ENCODE measurements around the gene CNTFR.
"Not testable (repeated sequence)": the region's sequence is repeated elsewhere in the genome, so short reads cannot be mapped to it uniquely, and the experiment has no call there.

The CNTFR gene

DNA sequence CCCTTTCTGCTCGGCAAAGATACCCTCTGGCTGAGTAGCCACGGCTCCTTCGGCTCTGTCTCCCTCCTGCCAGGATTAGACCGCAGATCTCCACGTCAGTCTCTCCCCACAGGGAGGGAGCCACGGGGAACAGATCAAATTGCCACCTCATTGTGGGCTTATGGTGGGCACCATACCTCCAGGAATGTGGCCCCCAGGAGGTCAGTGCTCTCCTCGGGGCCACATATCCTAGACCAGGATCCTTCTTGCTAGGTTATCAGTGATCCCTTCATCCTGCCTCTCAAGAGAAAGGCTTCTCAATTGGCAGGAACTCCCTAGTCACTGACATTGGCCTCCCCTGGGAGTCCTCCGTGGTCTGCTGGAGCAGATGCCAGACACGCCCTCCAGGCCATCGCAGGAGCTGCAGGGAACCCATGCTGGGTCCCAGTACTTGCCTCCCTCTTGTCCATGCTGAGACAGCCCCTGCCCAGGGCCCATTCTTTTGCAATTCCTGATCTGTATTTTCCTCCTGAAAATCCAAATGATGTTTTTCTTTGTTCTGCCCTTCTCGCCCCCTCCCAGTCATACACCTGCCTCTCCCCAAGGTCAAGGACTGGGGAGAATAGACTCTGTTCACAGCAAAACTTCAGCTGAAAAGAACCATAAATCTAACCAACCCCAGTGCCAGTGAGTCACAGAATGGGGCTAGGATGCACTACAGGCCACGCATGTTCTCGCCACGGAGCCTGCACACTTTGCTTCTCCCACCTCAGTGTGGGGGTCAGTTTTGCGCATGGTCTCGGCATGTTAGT is 35.1 kb downstream of the CNTFR start:
- no peak for DNase-seq

DNA sequence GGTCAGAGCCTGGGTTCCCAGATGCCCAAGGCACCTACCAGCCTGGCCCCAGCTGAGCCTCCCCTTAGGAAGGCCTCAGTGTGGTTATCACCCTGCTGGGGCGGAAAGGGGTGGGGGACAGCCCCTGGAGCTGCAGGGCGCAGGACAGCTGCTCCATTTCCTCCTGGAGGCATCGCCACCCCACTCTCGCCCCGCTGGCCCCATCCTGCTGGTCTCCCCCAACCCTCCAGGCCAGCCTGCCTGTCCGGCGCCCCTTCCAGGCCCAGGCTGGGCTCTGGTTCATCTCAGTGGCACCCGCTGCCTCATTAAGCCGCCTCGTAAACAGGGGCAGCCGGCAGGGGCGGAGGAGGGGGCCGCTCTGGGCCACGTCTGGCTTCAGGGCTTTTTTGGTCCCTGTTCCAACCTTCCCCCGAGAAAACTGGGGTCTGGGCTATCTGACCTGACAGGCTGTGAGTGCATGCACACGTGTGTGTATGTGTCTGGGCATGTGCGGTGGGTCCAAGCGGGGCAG is 36.0 kb downstream of the CNTFR start:
- no peak for DNase-seq

DNA sequence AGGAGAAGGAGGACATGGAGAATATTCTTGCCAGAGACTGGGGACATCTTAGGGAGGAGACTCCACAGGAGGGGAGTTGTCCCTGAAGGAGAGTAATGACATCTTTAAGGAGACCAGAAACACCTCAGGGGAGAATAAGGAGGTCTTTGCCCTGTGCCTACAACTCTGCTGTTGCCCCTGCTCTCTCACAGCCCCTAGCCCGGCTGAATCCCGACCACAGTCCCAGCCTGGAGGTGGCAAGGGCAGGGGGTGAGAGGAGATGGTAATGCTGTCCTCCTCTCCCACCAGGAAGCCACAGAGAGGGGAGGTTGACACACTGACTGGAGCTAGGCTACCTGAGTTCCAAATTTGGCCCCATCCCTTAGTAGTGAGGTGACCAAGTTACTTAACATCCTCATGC is 36.5 kb downstream of the CNTFR start:
- DNase-seq = no peak

DNA sequence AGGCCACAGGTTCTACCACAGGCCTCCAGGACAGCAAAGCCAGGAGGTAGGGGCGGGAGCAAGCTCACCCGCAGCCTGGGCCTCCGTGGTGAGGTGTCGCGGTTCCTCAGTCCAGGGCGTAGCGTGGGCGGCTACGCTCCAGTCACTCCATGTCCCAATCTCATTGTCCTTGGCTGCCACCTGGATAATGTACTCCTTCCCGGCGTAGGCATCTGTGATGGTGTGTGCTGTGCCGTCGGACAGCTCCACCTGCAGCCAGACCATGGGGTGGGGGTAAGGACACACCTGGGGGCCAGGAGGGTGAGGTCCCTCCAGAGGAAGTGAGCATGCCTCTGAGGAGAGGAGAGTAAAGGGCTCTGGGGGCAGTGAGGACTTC is 36.9 kb downstream of the CNTFR start:
- no peak for DNase-seq

DNA sequence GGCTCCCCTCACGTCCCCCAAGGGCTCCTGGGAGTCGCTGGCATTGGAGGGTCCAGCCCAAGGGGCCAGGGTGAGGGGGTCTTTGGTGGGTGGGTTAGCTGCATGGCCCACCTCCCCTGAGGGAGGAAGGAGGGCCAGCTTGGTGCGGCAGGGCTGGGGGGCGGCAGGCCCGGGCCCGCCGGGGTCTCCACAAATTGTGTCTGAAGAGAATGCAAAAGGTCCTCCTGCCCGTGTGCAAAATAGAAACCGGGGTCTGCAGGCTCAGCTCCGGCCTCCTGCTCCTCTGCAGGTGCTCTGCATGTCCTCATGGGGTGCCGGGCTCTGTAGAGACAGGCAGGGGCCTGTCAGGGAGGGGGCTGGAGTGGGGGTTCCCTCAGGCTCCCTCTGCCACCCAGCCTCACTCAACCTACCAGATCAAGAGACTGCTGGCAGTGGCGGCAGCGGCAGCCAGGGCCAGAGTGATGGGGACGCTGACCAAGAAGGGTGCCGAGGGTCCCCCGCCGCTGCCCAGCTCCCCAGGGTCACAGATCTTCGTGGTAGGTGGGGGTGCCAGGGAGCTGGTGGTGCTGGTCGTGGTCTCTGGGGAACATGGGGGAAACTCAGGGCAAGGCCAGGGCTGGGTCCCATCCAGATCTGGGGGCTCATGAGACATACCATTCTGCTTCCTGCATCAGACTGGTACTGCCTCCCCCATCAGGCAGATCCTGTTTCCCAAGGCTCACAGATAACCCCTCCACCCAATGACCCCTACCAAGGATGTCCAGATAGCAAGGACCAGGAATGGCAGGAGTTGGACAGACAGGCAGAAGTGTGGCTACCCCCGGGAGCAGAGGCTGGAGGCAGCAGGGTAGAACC is 37.5 kb downstream of the CNTFR start:
- DNase-seq = no peak

DNA sequence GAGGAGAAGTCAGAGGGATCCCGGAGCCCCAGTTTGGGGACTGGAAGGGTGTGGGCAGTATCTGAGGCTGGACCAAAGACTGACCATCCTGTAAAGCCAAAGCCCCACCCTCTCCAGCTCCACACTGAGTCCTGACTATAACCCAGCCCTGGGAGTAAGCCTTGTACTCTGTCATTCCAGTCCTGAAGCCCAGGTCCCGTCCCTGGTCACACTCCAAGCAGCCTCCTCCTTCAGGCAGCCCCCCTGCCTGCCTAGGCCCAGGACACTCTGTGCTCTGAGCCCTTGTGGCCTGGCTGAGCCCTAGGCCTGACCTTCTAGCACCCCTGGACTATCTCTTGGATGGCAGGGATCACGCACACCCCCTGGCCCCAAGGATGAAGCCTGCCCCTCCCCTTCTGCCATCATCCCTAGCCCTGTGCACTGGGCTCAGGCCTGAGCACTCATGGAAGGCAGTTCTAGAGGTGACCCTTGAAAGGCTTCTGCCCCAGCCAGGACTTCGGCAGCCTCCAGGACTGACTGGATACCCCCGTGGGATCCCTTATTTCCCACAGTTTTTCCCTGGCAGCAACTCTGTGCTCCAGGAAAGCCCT is 38.7 kb downstream of the CNTFR start:
- no peak for DNase-seq

- DNase-seq = no peak
Observed at GRCh38 chr9:34550016-34550680, 39.4 kb downstream of the CNTFR start.

DNA sequence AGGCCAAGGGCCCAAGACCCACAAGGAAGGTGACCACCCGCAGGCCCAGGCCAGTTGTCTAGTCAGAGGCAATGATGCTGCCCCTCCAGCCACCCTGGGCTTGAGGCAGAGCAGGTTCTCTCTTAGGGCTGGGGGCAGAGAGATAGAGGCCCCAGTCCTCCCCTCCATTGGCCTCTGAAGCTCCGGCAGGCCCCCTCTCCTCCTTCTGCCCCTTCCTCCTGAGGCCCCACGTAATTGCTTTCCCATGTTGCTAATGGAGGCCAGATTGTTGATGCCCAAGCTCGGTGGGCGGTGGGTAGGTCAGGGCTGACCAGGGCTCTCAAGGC is 40.2 kb downstream of the CNTFR start:
- no peak for DNase-seq

DNA sequence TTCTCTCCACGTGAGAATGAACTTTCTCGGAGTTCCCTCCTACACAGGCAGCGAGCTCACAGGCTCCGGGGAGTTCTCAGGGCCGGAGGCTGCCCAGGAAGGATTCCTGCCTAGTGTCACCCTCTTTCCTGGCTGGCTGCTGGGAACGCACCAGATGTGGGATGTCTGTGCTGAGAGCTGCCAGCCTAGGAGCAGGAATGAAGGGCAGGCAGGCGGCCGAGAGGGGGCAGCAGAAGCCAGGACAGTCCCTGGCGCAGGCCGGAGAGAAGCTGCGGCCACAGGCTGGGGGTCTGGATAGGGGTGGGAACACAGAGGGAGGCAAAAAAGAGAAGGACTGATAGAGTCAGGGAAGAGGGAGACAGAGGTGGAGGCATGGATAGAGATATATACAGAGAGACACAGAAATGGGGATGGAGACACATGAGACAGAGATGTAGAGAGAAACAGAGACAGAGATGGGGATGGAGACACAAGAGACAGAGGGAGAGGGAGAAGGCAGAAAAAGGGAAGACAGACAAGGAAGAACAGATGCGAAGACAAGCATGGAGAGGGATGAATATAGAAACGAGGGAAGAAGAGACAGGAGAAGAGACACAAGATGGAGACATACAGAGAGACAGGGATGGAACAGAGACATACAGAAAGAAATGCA is 41.4 kb downstream of the CNTFR start:
- DNase-seq = no peak

- peak in 4 of 6 experiments; percentile 5 to 28 (median 8) for DNase-seq
Observed at GRCh38 chr9:34546834-34547827, 42.4 kb downstream of the CNTFR start.

GRCh38 chr9:34546102-34546833 is 43.3 kb downstream of the CNTFR start:
- DNase-seq = no peak

DNA sequence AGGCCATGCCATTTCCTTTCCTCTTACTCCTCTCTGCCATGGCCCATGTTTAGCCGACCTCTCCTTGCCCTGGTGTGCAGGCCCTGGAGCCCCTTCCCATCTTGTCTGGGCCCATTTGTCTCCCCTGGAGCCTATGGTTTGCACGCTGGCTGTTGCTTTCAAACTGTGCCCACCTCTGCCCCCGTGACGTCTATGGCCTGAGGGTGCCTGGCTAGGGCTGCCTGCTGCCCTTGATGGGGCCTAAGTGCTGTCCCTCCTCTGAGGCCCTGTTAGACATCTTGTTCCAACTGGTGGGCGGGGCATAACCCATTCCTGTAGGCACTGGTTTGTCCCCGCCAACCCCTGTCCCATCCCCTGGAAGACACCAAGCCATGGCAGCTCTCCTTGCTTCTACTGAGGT is 44.0 kb downstream of the CNTFR start:
- no peak for DNase-seq

GRCh38 chr9:34544035-34544434 is 45.5 kb downstream of the CNTFR start:
- no peak for DNase-seq

DNA sequence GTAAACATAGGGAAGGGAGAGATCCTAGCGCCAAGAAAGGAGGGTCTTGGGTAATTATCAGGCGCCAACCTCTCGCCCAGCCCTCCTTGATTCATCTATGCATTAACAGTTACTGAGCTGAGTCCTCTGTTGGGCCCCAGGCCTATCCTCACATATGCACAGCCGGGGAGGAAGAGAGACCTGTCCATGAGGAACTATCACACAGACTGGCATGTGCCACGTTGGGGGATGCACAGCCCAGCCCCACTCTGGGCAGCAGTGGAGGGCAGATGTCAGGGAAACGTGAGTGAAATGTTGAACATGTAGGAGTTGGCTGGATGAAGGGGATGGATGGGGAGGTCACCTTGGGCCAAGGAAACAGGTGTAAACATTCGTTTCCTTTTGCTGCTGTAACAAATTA is 48.0 kb downstream of the CNTFR start:
- no peak for DNase-seq

DNA sequence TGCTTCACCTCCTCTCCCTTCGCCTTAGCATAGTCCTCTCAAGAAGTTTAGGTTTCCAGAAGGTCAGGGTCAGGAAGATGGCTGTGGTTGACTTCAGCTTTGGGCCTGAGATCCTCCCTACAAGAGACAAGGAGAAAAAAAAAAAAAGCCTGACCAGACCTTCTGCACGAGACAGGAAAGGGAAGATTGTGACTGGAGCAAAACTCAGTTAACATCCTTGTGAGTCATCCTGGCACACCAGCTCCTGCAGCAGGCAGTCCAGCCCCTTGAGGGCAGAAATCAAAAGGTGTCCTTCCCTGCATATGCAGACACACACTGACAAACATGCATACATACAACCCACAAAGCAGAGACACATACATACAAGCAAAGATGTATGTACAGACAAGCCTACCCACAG is 48.7 kb downstream of the CNTFR start:
- no peak for DNase-seq

DNA sequence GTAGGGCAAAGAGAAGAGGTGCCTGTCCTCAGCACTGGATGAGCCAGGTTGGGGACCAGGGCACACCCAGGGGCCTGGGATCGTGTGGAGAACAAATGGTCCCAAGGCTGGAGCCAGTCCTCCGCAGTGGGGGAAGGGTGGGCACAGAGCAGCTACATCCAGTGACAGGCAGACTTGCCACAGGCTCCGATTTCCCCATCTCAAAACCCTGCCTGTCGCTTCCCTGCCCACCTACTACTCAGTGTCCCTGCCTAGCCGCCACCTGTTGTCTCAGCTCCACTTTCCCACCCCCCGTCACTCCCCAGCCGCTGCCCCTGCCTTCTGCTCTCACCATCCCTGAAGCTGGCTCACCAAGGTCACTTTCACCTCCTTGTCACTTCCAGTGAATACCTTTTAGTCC is 52.8 kb downstream of the CNTFR start:
- DNase-seq = no peak

DNA sequence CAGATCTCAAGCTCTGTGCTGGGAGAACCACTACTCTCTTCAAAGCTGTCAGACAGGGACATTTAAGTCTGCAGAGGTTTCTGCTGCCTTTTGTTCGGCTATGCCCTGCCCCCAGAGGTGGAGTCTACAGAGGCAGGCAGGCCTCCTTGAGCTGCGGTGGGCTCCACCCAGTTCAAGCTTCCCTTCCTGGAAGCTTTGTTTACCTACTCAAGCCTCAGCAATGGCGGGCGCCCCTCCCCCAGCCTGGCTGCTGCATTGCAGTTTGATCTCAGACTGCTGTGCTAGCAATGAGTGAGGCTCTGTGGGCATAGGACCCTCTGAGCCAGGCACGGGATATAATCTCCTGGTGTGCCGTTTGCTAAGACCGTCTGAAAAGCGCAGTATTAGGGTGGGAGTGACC is 57.5 kb downstream of the CNTFR start:
- not testable (repeated sequence) for DNase-seq

GRCh38 chr9:34526026-34526425 is 63.5 kb downstream of the CNTFR start:
- no peak for DNase-seq

GRCh38 chr9:34524349-34524748 is 65.2 kb downstream of the CNTFR start:
- no peak for DNase-seq

DNA sequence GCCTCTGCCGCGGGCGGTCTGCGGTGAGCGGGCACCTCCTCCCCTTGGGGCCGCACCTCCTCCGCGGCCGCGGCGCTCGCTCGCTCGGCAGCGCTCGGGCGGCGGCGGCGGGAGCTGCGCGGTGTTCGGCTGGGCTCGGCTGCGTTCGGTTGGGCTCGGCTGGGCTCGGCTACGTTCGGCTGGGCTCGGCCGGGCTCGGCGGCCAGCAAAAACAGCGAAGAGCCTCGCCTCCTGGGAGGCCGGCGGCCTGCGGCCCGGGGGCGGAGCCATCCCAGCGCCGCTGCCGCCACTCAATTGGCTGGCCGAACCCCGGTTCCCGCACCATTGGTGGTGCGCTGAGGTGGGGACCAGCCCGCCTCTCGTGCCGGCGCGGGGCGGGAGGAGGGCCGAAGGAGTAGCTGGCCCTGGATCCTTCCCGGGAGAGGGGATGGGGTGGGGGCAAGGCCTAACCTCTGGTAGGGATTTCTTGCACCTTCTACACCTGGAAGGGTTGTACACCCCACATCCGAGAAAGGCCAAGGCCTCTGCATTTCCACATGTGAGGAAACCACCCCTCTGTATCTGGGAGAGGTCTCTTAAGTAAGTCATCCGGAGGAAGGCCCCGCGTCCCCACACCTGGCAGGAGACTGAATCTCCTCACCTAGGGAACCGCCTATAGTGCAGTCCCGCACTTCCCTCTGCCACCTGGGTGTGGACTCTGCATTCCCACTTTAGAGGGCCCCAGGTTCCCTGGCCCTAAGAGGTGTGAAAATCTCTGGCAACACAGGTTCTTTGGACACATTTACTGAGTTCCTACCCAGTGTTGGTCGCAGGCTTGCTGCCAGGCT is 66.3 kb downstream of the CNTFR start, which contains the start of gene ENHO:
ENHO (minus strand) TSS at position 20 of the 827 bp plus-strand sequence. CDS start 1,295 bp downstream, outside the sequence.
- peak; percentile 78 to 92 (median 87) for DNase-seq

Measured in stimulated activated naive CD4-positive, alpha-beta T cell (primary cell).